GM21723 (cell line): Measurements from ENCODE around the gene TBL1XR1.
A peak's percentile ranks its signal among the peaks of the same experiment; 100 is the strongest.

Experiments
- ATAC-seq: cut with Tn5 transposase; IDR thresholded peaks from one replicate; pipeline ENCODE4 v1.9.1; 2021; ENCODE audit warnings: mild to moderate bottlenecking, moderate library complexity; ENCODE audit not compliant: unreplicated experiment

Gene TBL1XR1

DNA sequence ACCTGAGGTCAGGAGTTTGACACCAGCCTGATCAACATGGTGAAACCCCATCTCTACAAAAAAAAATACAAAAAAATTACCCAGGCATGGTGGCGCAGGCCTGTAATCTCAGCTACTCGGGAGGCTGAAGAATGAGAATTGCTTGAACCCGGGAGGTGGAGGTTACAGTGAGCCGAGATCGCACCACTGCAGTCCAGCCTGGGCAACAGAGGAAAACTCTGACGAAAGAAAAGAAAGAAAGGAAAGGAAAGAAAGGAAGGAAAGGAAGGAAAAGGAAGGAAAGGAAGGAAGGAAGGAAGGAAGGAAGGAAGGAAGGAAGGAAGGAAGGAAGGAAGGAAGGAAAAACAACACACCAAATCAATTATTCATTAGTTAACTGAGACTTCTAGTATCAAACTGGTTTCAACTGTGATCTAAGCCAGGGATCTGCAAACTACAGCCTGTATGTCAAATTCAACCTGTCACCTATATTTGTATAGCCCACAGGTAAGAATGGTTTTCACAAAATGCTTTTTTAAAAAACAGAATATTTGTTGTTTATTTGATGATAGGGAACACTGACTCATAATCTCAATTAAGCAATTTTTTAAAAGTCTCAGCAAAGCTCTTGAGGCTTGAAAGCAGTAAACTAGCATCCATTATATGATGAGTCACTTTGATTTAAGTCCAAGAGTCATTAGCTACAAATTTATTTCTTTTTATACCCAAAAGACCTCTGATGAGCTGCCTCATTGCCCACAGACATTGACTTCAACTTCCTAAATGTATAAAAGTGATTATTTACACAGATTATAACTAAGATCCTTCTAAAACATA, 127.6 kb downstream of the TBL1XR1 start:
- ATAC-seq = no peak

DNA sequence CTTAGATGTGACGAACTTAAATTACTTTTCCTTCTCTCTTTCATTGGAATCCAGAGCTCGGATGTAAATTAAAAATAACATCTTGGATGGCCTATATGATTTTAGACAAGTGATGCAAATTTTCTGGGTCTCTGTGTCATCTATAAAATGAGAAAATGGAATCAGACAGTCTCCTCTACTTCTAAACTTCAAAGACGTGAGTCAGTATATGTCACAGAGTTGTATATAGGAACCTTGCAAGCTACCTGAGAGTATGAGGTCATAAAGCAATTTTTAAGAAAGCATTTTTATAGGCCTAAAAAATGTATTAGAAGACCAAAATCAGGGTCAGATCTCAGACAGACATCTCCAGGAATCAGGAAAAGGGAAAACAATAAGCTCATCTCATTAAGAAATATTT, 128.3 kb downstream of the TBL1XR1 start:
- ATAC-seq = no peak

DNA sequence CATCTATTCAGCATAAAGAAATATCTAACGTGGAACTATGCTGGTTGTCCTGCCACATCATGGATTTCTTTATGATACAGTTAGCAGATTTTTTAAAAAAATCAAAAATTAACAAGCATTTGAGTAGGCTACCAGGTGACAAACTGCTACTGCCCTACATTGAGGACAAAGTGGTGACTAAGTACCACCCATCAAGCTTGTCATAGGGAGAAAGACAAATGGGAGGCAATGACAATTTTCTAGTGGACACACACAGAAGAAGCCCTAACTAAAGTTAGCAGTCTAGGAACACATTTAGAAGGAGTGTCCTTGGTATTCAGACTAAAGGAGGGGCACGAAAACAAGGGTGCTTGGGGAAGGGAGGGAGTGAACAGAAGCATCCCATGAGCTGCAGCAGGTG, 131.2 kb downstream of the TBL1XR1 start:
- ATAC-seq = no peak

DNA sequence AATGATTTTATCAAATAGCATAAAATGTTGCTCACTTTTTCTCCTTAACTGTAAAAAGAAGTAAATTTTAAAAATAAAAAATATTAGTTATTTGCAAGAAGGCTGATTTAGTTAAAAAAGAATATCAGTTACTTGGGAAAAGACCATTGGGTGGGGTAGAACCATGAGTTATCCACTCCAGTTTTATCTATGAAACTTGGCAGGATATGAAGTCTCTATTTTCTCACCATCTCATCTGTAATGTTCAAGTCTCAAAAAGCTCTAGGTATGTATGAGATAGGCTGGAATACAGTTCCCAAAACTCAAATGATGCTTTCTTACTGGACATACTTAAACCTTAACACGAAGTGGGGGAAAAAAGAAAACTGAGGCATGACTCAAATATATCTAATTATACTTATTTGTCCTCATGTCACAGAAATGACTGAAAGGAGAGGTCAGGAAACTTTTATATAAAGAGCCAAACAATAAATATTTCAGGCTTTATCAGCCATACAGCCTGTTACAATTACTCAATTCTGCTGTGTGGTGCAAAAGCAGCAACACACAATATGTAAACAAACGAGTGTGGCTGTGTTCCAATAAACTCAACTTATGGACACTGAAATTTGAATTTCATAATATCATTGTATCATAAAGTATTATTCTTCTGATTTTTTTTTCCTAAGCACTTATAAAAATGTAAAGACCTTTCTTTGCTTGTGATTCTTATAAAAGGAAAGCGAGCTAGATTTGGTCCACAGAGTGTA, 131.8 kb downstream of the TBL1XR1 start:
- no peak for ATAC-seq

DNA sequence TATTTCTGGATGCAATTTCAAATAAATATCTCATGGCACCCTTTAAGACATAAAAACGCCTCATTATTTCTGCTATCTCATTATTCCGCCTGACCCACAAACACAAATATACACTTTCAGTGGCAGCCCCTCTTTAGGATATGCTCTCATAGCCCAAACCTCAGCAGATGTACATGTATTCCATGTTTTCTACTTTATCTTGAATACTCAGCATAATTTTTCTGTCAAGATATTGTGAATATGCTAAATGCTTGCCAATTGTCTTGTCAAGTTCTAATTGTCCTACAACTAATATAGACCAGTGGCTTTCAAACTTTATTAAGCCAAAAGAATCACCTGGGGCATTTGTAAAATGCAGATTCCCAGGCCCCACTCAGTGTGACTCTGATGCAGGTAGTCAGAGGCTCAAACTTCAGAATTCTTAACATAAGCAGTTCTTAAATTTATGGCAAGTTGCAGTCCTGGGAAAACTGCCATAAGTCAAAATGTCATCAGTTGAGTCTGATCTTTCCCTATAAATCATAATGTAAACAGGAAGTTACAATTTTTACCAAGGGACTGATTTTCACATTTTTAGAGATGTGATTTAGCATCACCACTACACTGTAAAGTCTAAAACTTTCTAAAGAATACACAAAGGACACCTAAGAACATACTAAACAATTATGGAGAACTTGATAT, 135.1 kb downstream of the TBL1XR1 start:
- no peak for ATAC-seq

DNA sequence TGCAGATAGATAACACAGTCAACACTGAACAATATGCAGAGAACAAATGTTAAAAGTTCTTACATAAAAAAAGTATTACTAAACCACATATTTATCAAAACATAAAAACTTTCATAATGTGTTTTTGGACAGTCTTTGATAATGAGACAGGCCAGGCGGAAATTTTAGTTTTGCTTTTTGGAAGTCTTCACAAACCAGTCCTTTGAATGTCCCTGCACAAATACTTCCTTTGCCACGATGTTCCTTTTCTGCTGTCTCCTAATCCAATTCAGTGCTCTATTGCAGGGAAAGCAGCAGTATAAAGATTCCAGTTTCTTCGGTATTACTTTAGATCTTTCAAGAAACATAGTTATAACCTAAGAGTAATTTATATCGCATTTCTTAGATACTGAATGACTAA, 135.9 kb downstream of the TBL1XR1 start:
- no peak for ATAC-seq

DNA sequence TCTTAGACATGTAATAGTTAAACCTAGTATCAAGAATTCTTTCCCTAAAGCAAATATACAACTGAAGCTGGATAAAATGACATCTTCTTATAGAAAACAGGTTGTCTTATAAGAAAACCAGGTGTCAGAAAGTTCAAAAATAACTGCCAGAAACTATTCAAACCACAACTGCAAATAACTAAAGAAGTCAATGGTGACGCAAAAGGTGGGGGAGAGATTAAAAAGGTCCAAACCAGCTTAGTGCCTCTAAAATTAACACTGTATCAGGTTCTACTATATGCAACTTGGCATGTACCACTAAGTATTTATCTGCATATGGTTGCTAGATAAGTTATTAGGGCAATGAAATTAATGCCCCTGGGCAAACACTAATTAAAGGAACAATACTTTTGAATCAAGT, 136.8 kb downstream of the TBL1XR1 start:
- no peak for ATAC-seq

DNA sequence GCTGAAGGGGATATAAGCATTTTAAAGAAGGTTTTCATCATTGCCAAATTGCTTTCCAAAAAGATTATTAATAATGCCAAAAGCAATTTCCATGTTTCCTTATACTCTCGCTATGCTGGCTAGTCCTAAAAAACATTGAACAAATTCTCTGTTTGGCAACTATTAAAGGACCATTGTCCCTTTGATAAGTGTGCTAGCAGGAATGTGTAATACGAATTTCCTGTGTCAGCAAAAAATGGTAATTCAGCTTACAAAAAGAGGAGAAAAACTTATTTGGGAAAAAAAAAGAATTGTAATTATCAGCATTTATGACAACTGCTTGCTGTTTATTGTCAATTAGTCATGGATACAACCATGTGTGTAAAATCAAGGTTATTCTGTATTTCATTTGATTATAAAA, 138.6 kb downstream of the TBL1XR1 start:
- no peak for ATAC-seq

DNA sequence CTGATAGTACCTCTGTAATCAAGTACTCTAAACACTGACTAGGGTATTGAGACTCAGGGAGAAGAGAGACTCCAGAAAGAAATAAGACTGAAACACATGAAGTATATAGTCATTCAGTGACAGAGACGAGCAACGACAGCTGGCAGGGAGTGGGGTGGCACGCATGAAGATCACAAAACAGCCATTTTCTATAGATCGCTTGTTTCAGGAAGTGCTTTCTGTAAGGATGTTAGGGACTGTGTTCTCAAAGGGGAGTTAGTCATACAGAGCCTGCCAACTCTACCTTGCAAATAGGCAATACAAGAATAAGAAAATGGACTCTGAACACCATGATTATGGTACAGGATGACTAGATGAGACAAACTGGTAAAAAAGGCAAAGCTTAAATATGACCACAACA, 139.5 kb downstream of the TBL1XR1 start:
- ATAC-seq = peak; percentile 95

DNA sequence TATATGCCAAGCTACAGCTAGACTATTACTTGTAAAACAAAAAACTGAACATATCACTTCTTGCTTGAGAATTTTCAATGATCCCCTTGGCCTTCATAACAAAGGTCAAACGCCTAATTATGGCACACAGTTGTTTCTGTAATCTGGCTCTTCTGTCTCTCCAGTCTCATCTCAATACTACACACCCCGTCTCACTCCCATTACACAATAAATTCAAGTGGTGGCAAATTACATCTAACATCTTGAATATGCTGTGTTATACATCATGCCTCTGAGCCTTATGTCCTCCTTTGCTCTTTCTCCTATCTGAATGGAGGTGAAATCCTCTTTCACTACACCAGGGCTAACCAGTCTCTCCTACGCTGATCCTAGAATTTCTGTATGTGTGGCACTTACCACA, 140.4 kb downstream of the TBL1XR1 start:
- no peak for ATAC-seq

DNA sequence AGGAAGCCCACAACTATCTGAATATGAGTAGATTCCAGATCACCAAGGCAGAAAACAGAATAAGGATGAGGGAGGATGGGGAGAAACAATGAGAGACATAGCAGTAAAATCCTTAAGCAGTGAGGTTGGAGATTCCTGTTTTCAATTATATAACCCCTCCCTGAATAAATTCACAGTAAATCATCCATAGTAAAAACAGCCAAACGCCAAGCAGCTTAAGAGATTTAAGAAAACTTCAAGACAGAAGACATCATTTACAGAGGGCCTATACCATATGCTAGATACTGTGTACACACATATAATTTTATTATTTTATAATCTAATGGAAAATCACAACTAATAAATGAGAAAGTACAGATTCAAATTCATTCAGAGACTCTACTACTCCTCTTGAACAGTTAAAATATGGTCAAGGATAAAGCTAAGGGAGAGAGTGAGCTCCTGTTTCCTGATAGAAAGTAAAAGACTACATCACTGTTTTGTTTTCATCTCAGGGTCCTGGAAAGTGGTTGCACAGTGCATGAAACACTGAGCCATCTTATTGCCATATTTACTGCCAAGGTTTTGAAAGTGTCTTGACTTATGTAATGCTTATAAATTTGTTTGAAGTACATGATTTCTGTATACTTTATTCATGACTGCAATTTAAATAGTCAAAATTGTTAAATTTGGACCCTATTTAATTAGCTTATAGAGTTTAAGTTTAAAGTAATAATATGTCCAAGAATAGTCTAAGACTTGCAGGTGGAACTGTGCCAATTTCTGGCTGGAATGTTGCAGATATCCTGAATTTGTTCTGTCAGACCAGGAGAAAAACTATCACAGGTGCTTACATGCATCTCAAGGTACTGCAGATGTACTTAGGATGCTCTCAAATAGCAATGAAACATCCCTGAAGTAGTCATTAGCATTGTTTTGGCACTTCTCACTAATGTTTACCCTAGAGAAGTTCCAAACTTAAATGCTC, 141.4 kb downstream of the TBL1XR1 start:
- ATAC-seq = no peak

DNA sequence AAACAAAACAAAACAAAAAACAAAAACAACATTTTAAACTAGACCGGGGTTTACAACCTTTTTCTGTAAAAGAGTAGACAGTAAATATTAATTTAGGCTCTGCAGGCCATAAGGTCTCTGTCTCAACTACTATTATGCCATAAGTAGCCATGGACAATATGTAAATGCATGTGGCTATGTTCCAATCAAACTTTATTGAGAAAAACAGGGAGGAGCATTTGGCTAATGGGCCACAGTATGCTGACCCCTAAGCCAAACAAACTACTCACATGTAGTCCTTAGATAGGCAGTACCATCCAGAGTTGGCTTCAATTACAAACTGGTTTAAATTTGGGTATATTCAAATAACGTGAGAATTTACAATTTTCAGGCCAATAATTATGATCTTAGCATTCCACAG, 144.2 kb downstream of the TBL1XR1 start:
- no peak for ATAC-seq

DNA sequence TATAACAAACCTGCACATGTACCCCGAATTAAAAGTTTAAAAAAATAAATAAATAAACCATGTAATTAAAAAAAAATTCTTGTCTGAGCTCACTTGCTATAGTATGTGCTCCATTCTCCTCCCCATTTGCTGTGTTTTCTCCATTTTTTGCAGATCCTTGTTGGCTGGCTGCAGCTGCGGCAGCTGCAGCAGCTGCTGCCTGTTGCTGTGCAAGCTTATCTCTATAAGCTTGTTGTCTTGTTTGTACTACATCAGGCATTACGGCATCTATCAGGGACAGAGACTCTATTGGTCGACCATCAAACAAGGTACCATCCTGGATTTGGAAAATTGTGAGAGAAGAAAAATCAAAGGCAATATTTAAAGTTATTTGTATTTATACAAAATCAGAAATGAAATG, 145.9 kb downstream of the TBL1XR1 start:
- no peak for ATAC-seq

DNA sequence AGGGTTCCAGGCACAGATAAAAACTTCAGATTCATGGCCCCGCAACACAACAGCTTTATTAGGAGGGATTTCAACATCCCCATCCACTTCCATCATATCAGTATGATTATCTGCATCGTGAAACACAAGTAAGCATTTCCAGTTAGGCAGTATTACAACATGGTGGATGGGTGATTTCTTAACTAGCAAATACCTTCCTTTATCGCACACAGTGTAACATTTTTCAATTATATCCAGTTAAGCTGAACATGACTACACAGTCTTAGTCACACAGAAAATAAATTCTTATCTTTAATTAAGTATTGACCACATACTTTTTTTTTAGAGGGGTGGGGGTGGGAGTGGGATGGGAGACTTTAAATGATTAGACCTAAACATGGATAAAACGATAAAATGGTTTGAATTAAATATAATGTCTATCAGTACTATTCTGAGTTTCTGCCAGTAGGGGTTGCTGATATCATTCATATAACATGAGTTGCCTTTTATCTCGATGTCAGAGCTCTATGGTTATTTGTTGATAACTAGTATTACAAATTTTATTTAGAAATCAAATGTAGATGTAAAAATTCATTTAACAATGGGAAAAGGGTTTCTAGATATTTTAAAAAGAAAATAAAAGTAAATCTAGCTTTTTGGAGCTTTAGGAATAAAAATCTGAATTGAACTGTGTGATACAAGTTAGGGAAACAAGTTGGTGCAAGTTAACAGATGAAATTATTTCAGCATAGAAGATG, 146.6 kb downstream of the TBL1XR1 start:
- ATAC-seq = peak; percentile 69

DNA sequence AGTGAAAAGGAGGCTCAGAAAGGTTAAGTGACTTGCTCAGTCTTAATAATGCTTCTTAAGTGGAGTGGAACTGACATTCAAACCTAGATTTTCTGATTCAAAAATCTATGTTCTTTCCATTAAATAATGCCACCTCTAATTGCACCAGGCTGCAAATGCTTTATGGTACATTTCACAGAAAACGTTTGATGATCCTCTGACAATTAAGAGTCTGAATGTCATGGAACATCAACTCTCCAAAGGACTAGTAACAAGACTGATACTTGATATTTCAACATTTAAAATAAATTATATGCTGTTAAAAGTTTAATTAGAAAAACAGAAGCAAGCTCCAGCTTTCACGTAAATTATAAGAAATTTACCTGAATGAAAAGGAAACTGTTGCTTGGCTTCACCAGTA, 151.5 kb downstream of the TBL1XR1 start:
- ATAC-seq = no peak

DNA sequence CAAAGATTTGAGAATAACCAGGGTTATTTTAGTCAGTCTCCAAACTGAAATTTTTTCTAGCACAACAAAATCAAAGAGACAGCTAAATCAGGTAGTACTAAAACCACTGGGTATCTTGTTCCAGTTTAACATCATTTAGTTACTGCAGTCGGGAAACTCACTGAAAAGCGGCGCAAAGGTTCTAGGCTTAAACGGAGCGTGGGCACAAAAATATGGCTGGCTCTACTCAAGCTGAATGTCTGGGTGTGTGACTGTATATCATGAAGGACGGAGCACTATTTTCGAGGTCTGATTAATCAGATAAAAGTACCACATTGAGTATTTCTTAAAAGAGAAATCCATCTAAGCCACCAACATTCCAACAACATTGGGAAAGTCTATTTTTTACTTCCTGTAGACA, 152.1 kb downstream of the TBL1XR1 start:
- no peak for ATAC-seq

DNA sequence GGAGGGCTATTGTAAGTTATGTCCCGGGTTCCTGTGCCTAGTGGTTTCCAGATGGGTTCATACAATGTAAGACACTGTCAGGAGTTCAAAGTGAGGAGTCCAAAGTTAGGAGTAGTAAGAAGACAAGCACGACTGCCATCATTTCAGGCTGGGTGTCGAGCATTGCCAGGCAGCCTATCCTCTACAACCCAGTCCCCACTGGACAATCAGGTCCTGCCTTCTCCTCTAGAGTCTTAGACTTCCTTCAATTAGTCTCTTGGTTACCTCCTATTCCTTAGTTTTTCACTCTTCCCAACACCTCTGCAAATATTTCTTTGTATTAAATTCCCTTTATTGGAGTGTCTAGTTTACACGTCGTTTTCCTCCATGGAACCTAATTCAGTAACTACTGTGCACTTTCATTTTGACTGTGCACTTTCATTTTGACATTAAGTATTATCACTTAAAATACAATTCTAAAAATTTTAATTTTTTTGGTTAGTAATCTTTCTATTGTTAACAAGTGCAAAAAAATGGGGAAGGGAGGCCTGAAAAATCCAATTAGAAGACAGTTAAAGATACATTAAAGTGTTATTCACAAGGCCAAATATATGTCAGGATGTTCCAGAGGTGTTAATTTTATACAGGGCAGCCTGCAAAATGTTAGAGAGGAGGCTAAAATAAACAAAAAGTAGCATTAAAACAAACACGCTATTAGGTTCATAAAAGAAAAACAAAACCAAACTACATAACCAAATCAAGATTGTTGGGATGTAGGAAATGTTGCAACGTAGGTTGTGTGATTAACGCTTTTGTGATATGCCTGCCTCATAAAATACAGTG, 155.3 kb downstream of the TBL1XR1 start:
- ATAC-seq = peak; percentile 69

DNA sequence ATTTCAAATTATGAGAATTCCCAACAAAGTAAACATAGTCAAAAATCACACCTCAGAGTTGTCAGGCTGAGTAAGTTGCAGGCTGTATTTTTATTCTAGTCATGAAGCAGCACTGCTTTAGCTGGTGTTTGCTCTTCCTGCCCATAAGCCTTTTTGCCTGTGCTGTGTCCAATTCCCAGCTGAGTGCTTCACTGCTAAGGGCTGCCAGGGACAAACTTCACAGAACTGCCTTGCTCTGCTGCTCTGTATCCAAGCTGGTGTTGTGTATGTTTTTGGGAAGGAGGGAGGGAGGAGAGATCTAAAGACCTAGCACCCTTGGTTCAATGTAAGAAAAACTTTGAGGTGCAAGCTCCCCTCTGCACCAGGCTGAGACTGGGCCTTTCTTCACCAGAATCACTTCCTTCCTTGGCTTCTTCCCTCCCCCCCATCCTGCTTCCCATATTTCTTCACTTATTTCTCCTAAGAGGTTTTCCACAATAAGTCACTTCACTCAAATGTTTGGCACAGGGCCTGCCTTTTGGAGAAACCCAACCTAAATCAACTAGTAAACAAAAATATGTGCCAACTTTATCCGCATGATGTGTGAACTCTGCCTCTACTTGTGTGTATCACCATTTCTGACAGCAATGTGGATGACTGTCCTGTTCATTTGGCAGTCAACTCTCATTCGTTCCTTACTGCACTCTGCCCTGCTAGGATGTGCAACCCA, 156.1 kb downstream of the TBL1XR1 start:
- no peak for ATAC-seq
